HG02943 (cell line): Measurements from ENCODE around the gene CNIH3.

ENCODE experiments used
- ATAC-seq: cut with Tn5 transposase; IDR thresholded peaks from one replicate; pipeline ENCODE4 v1.9.1; 2021; ENCODE audit warnings: mild to moderate bottlenecking, low read depth, moderate library complexity; ENCODE audit not compliant: unreplicated experiment

The CNIH3 gene

GRCh38 chr1:224640018-224640417, 23.9 kb downstream of the CNIH3 start:
- ATAC-seq, result no peak

DNA sequence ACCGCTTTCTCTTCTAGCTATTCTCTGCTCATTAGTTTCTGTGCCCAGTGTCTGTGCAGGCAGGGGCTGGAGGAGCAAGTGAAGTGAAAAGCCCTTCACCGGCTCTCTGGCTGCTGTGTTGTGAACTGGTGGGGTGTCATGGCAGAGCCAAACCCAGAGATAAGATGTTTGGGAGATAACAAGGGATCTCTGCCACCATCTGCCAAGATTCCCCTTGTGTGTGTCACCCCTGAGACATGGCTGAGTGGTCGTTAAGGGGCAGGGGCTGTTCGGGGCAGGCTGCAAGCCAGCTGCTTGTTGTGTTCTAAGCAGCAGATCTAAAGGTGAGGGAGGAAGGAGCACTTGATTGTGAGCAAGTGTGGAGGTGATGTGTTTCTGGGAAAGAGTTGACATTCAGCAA, 24.5 kb downstream of the CNIH3 start:
- no peak for ATAC-seq

DNA sequence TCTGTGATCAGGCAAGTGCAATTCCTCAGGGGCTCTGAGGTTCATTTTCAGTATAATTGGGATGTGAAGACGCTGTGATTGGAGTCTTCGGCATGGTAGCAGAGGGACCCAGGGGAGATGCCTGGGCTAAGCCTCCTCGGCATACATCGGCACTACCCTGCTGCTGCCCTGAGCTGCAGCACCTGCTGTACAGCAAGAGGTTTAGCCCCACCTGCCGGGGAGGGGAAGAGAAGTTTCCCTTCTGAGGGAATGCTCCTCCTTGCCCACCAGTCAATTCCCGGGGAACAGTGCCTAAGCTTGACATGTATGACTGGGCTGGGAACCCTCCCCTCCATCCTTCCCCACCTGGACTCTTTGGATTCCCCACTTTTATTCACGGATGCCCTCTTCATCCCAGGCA, 24.9 kb downstream of the CNIH3 start:
- ATAC-seq, result no peak

DNA sequence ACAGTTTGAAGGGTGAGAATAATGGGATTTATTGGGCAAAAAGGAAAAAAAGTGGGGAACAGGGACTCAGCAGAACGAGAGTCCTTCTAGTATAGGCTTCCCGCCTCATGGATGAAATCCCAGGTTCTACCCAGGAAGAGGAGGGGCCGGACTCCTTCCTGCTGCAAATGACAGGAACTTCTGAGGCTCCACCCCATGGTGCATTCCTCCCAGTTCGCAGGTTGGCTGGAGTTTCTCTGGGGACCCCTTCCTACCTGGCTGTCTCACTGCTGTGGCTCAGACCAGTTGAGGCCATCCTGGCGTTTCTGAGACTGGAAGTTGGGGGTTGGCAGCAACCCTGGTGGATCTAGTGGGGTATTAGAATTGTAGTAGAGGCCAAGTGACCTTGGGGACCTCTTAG, 27.5 kb downstream of the CNIH3 start:
- ATAC-seq, result no peak

DNA sequence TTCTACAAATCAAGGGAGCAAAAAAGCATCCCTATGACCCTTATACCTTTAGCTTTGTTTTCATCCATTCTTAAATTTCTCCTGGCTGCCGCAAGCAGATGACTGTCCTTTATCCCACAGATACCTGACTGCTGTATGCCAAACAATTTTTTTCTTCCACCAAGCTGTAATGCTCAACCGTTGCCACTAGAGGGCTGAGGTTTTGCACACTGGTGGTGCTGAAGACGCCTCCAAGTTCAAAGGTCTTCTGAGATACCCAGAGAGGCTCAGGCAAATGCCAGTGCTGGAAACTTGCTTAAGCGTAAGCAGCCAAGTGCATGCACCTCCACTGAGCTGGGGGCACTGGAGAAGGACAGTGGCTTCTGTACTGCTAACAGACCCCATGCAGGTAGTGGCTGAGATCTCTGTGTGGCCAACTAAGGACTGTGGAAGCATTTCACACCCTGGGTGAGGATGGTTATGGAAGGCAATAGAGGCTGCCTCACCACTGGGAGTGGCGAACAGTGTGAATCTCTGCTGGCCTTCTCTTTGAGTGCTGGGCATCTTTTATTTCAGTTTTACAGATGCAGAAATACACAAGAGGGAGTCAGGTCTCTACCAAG, 28.5 kb downstream of the CNIH3 start:
- no peak for ATAC-seq

DNA sequence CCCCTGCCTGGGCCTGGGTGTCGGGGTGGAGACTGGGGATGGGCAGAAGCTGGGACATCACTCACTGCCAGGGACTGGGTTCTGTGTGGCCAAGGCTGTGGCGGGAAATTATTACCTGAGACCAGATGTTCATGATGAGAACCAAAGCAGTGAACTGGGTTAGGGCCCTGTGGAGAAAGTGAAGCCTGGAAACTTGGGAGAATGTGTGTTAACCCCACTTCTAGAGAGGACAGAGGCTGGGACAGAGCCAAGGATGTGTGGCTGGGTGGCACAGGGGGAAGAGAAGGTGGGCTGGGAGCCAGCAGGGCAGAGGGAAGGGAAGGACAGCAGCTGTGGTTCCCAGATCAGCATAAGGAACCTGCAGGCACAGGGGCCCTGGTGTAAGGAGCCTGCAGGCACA, 31.3 kb downstream of the CNIH3 start:
- ATAC-seq, result no peak

GRCh38 chr1:224650290-224650689, 34.2 kb downstream of the CNIH3 start:
- no peak for ATAC-seq

DNA sequence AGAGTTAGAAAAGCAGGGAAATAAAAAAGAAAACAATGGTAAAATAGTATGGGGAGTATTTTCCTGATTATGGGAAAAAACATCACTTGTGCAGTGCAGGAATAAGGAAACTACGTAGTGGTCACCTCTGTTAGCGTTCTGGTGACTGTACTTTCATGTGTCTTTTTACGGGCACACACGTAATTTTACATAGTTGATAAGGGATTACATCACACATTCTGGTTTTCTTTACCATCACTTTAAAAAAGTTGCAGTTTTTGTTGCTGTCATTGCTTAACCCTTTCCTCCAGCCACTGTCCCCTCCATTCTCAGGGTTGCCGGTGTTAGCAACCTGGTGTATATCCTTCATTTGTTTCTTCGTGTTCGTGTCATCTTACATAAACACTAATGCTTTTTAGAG, 35.1 kb downstream of the CNIH3 start:
- ATAC-seq, result no peak

DNA sequence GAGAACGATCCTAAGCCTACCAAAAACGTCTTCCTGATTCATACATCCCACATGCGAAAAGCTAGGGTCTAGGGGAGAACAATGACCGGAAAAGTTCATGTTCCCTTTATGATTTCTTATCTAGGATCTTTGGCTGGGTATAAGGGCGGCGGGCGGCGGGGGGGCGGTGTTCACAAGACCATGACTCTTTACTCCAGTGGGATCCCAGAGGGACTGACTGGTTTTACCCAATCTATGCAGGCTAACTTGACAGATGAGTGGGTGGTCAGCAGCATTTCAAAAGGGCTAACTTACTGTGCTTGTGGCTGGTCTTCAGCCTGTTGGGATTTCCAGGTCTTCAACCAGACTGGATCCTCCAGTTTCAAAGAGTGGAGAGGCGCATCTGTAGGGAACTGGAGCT, 40.3 kb downstream of the CNIH3 start:
- ATAC-seq, result no peak

- ATAC-seq, result no peak
These were observed 44.0 kb downstream of the CNIH3 start for GRCh38 chr1:224660074-224660473.

- no peak for ATAC-seq
These were observed 46.8 kb downstream of the CNIH3 start for GRCh38 chr1:224662870-224663269.

DNA sequence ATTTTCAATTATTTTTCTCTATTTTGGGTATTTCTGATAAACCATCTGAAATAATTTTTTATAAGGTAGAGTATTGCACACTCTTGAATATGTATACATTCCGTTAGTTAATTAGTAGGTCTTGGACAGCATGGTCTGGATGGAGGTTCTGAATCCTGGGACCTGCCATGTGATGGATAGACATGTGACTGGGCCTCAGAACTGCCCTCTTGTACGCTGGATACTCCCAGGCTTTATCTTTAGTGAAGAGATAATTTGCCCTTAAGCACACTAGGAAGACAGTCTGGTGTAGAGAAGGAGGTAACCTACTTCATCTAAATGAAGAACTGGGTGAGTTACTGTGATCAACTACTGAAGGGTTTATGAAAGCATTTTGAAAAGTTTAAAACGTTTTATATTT, 48.9 kb downstream of the CNIH3 start:
- no peak for ATAC-seq

- no peak for ATAC-seq
These were observed 50.0 kb downstream of the CNIH3 start for GRCh38 chr1:224666078-224666477.

GRCh38 chr1:224666913-224667312, 50.8 kb downstream of the CNIH3 start:
- no peak for ATAC-seq

DNA sequence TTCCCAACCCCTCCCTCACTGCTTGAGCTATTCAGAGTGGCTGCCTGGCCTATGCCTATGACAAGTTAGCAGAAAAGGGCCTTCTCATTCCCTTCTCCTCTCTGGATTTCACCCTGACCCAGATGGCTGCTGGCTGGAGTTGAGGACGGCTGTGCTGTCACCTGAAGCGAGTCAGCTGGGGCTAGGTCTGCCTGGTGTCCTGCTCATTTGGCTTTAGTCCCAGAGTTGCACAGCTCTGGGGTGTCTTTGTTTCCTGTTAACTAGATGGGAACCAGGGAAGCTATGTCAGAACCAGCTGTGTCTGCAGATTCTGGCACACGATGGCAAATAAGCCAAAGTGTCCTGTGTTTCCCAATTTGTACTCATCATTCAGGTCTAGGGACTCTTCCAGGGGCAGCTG, 52.9 kb downstream of the CNIH3 start:
- ATAC-seq, result no peak

DNA sequence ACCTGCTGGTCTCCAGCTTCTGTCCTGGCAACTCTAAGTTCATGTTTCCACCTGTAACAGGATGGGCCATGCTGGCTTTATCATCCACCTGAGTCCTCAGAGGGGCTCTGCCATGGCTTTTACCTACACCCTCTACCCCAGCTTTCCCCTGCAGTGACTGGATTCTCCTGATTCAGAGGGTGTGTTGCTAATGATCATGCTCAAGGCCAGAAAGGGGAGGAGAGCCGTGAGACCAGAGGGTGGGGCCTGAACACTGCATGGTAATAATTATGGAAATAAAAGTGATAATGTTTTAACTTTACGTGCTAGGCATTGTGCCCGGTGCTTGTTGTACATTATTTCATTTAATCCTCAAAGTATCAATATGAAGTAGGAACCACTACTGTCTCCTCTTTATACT, 53.3 kb downstream of the CNIH3 start:
- no peak for ATAC-seq

DNA sequence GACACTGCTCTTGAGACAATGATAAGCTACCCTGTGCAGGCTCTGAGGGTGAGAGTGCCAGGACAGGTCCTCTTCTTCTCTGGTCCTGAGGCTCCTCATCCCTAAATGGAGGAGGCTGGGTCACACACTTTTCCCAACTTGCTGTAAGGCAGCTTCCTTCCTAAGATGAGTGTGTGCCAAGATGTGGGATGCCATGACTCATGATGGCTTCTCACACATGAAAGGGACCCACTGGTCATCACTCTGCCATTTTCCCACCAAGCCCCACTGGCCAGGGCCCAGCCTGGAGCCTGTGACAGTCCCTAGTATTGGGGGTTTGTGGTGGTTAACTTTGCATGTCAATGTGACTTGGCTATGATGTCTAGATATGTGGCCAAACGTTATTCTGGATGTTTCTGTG, 54.4 kb downstream of the CNIH3 start:
- ATAC-seq, result no peak

DNA sequence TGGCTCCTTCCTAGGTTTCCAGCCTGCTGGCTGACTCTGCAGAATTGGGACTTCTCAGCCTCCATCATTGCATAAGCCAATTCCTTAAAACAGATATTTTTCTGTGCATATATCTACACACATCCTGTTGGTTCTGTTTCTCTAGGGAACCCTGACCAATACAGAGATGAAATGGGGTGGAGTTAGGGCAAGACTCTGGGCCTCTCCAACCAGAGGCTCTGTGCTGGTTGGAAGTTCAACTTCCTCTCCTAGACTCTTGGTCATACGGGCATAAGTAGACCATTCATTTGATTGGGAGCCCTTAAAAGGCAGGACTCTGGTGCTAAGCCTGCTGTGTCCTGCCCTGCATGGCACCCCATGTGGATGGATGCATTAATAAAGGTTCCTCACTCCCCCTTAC, 55.0 kb downstream of the CNIH3 start:
- no peak for ATAC-seq

GRCh38 chr1:224673141-224673540, 57.0 kb downstream of the CNIH3 start:
- no peak for ATAC-seq

DNA sequence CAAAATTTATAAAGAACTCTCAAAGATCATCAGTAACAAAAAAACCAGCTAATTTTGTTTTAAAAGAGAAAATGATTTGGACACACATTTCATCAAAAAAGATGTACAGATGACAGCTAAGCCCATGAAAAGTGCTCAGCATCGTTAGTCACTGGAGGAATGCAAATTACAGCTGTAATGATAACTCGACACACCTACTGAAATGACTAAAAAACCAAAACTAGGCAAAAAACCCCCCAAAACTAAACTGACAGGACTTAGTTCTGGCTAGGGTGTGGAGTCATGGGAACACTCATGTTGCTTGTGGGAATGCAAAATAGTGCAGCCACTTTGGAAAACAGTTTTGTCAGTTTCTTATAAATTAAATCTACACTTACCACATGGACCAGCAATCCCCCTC, 59.5 kb downstream of the CNIH3 start:
- no peak for ATAC-seq

DNA sequence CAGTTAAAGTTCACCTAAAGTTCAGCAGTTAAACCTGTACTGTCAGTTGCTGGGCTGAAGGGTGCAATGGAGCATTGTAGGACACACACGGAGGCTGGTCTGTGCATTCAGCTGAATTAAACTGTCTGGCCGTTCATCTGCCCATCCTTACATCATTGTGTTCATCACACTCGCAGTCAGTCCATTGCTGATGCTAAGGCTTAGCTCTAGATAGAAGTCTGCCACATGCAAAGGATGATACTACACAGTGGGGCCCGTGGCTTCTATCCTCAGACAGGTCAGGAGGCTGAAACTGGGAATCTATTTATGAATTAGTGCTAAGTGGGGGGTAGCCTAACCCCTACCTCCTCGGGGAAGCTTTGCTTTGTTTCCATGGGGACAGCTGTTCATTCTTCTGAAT, 60.4 kb downstream of the CNIH3 start:
- no peak for ATAC-seq

DNA sequence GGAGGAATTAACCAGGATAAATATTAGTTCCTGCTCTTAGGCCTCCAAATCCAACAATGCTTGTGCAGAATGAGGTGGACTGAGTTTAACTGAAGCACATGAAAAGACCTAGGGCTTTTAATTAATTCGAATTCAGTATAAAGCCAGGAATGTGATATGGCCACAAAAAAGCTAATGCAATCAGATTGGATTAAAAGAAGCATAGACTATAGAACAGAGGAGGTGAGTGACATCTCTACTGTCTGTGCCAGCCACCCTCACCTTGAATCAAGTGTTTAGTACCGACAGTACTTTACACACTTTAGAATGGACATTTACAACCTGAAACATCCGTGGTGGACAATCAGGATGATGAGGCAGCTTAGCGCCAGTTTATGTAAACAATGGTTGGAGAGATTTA, 62.1 kb downstream of the CNIH3 start:
- no peak for ATAC-seq

DNA sequence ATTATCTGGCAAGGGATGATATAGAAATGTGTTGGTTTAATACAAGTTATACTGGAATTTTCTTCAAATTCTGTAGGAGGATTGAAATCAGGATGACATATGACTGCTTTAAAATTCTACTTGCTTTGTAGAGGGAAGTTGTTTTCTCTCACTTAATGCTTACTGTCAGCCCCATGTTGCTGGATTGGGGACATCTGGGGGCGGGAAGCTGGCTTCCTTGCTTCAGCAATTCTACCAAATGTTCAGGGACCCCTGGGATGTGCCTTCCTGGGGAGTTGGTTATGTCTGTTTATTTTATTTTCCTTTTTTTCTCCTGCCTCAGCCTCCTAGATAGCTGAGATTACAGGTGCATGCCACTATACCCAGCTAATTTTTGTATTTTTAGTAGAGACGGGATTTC, 63.5 kb downstream of the CNIH3 start:
- ATAC-seq, result no peak
